K562 (cell line): ENCODE measurements around the gene CMTM4. TPM values are rescaled to one million over a fixed set of nuclear protein-coding genes. Genes with fewer than 3 reads are reported as not detected.

Experiments used
- ATAC-seq: fragments of 200-7000 bp; cut with Tn5 transposase; 3 replicates; pipeline ENCODE4 v1.9.1; 2020; ENCODE audit warnings: moderate library complexity
- BruUV-seq: library from RNA; stranded (reverse); fragments of 400-500 nt; replicated peaks from 2 replicates; lab custom pipeline; 2021; lab: Mats Ljungman, UMichigan
- CTCF ChIA-PET: fragments of 300-600 bp; formaldehyde crosslinking; extraction: SDS; loops from one replicate; lab custom pipeline; 2021; ENCODE audit warnings: low intra/inter-chr PET ratio; lab: Yijun Ruan, JAX
- POLR2A ChIA-PET: fragments of 300-600, 350-650 bp; sonication (Branson Sonifier 250); formaldehyde crosslinking; extraction: SDS; loops from one replicate; lab custom pipeline; 2021; ENCODE audit warnings: antibody characterized with exemption, inconsistent platforms; lab: Yijun Ruan, JAX
- DNase-seq, 4 experiments: peaks; one replicate each; pipeline versions ENCODE4 v3.0.0 to v3.0.0-alpha.2; 2011 to 2018; ENCODE audit warnings: low spot score in 3 of 4, mixed read lengths in 3 of 4; ENCODE audit errors: extremely low read depth in 1 of 4
- FAIRE-seq: peaks from 2 replicates; lab custom pipeline; 2011; peaks lifted over from hg19 to GRCh38; lab: Jason Lieb, UNC
- H2AFZ ChIP-seq: 2 replicates; pipeline ENCODE4 v1.6.0; 2011; ENCODE audit warnings: low read depth, low read length, control low read depth, inconsistent platforms
- H3K27ac ChIP-seq: fragments of 200-600 bp; 3 replicates; pipeline ENCODE4 v1.8.0; 2011; ENCODE audit warnings: low read depth, mild to moderate bottlenecking, control low read depth, inconsistent platforms, low read length, moderate library complexity, mixed read lengths; ENCODE audit errors: extremely low read depth
- H3K27me3 ChIP-seq, 2 experiments: fragments of 300-600 bp in 1 of 2; 2 replicates in 1 of 2; 3 replicates in 1 of 2; pipeline versions ENCODE4 v1.6.0 to v1.8.0; 2011; ENCODE audit warnings: inconsistent platforms in 2 of 2, low read length in 2 of 2, mild to moderate bottlenecking in 1 of 2, mixed read lengths in 1 of 2, moderate library complexity in 1 of 2; ENCODE audit not compliant: control insufficient read depth in 2 of 2, insufficient read depth in 2 of 2
- H3K36me3 ChIP-seq: fragments of 300-600 bp; 3 replicates; pipeline ENCODE4 v1.8.0; 2011; ENCODE audit warnings: mild to moderate bottlenecking, low read length, inconsistent platforms; ENCODE audit not compliant: control insufficient read depth, insufficient read depth
- H3K4me1 ChIP-seq, 2 experiments: fragments of 200-600 bp in 1 of 2; replicated peaks in 1 of 2; 2 replicates in 1 of 2; 3 replicates in 1 of 2; pipeline versions ENCODE4 v1.5.1 to v1.8.0; 2011; ENCODE audit warnings: inconsistent platforms in 2 of 2, low read length in 2 of 2, mild to moderate bottlenecking in 1 of 2, mixed read lengths in 1 of 2, moderate library complexity in 1 of 2; ENCODE audit not compliant: control insufficient read depth in 2 of 2, insufficient read depth in 2 of 2
- H3K4me2 ChIP-seq: 2 replicates; pipeline ENCODE4 v1.6.1; 2011; ENCODE audit warnings: low read length, control low read depth, inconsistent platforms, mixed read lengths; ENCODE audit not compliant: insufficient read depth
- H3K4me3 ChIP-seq: fragments of 200-600 bp; sonication (generic), shearing (Covaris generic); 2 replicates; pipeline ENCODE4 v1.5.1; 2016; ENCODE audit warnings: control low read depth, inconsistent platforms
- H3K79me2 ChIP-seq: fragments of 200-600 bp; 3 replicates; pipeline ENCODE4 v1.8.0; 2011; ENCODE audit warnings: low read length, inconsistent platforms; ENCODE audit not compliant: control insufficient read depth, insufficient read depth
- H3K9ac ChIP-seq, 2 experiments: 2 replicates each; pipeline versions ENCODE4 v1.6.0 to v1.6.1; 2011; ENCODE audit warnings: low read depth in 2 of 2, low read length in 2 of 2, control low read depth in 1 of 2, inconsistent platforms in 1 of 2, mild to moderate bottlenecking in 1 of 2, mixed read lengths in 1 of 2; ENCODE audit not compliant: insufficient read depth in 1 of 2
- H3K9me1 ChIP-seq: one replicate; pipeline ENCODE4 v1.6.0; 2011; ENCODE audit warnings: inconsistent platforms, mild to moderate bottlenecking, low read length, moderate library complexity; ENCODE audit not compliant: control insufficient read depth, insufficient read depth
- H3K9me3 ChIP-seq: replicated peaks from 2 replicates; pipeline ENCODE4 v1.5.1; 2011; ENCODE audit warnings: low read depth, low read length, inconsistent platforms; ENCODE audit not compliant: control insufficient read depth, insufficient read depth
- H4K20me1 ChIP-seq: replicated peaks from 2 replicates; pipeline ENCODE4 v1.6.1; 2011; ENCODE audit warnings: low read length, inconsistent platforms, mixed read lengths; ENCODE audit not compliant: control insufficient read depth, insufficient read depth
- BACH1 ChIP-seq: fragments of 200-800 bp; sonication (Bioruptor generic); IDR thresholded peaks from 2 replicates; pipeline ENCODE4 v1.6.1; 2016; ENCODE audit warnings: missing genetic modification characterization, missing compliant biosample characterization
- GATAD2A ChIP-seq: fragments of 450-650 bp; IDR thresholded peaks from 2 replicates; pipeline ENCODE4 v1.6.1; 2017
- HDAC3 ChIP-seq: fragments of 450-650 bp; IDR thresholded peaks from 2 replicates; pipeline ENCODE4 v1.6.1; 2018; ENCODE audit warnings: borderline replicate concordance, mild to moderate bottlenecking, moderate library complexity; ENCODE audit not compliant: partially characterized antibody
- HSF4 ChIP-seq: fragments of 250-450 bp; sonication (Bioruptor Pico); IDR thresholded peaks from 2 replicates; pipeline ENCODE4 v2.1.2; 2022; ENCODE audit warnings: mild to moderate bottlenecking, moderate library complexity, borderline replicate concordance
- MAFF ChIP-seq: IDR thresholded peaks from 2 replicates; pipeline ENCODE4 v1.6.1; 2012; ENCODE audit warnings: low read length, improper control_type of control experiment
- MLX ChIP-seq, 2 experiments: fragments of 450-650 bp in 1 of 2; sonication (generic) in 1 of 2; formaldehyde crosslinking; conservative IDR thresholded peaks; 2 replicates each; pipeline versions ENCODE4 v1.4.0 to v1.8.1; 2020 to 2022; ENCODE audit warnings: mild to moderate bottlenecking in 1 of 2, missing genetic modification reagents in 1 of 2
- NFIX ChIP-seq: fragments of 250-450 bp; sonication (Bioruptor Pico); IDR thresholded peaks from 2 replicates; pipeline ENCODE4 v1.4.0; 2020; ENCODE audit warnings: low read depth, mild to moderate bottlenecking, moderate library complexity
- NRF1 ChIP-seq, 2 experiments: fragments of 450-650 bp; IDR thresholded peaks in 1 of 2; conservative IDR thresholded peaks in 1 of 2; 2 replicates each; pipeline ENCODE4 v1.6.1; 2014; ENCODE audit warnings: mild to moderate bottlenecking in 2 of 2
- SMAD3 ChIP-seq: fragments of 450-650 bp; formaldehyde crosslinking; conservative IDR thresholded peaks from 2 replicates; pipeline ENCODE4 v1.4.0; 2020; ENCODE audit warnings: mild to moderate bottlenecking
- VEZF1 ChIP-seq: fragments of 200-800 bp; sonication (Bioruptor generic); IDR thresholded peaks from 2 replicates; pipeline ENCODE4 v1.6.1; 2017; ENCODE audit warnings: missing genetic modification characterization, missing compliant biosample characterization
- ZBTB1 ChIP-seq: sonication (generic); formaldehyde crosslinking; IDR thresholded peaks from 2 replicates; pipeline ENCODE4 v1.8.1; 2023; ENCODE audit warnings: missing genetic modification reagents, low read depth, mild to moderate bottlenecking, borderline replicate concordance
- ZNF551 ChIP-seq: fragments of 250-450 bp; sonication (Bioruptor Pico); IDR thresholded peaks from 2 replicates; pipeline ENCODE4 v1.5.0; 2021; ENCODE audit warnings: mild to moderate bottlenecking, moderate library complexity
- ZNF695 ChIP-seq: fragments of 450-650 bp; formaldehyde crosslinking; IDR thresholded peaks from 2 replicates; pipeline ENCODE4 v1.4.0; 2020; ENCODE audit warnings: mild to moderate bottlenecking, moderate library complexity
- ZNF830 ChIP-seq: fragments of 250-450 bp; sonication (Bioruptor Pico); IDR thresholded peaks from 2 replicates; pipeline ENCODE4 v1.5.0; 2021; ENCODE audit warnings: mild to moderate bottlenecking
- WGBS: fragments of 100-300 bp; shearing (Covaris generic); methylation state at CpG from one replicate; pipeline ENCODE4 v1.1.6; 2016; ENCODE audit warnings: low coverage, mixed read lengths; ENCODE audit not compliant: insufficient coverage; ENCODE audit errors: missing lambda C conversion rate; 5-methylcytosine and 5-hydroxymethylcytosine counted together
- in situ Hi-C: fragments of 300-500 bp; cut with MboI; formaldehyde crosslinking; loops from 4 replicates; pipeline ENCODE4 v1.15.0; 2018; ENCODE audit warnings: inconsistent platforms, mixed read lengths
- intact Hi-C: fragments of 100-400 bp; cut with micrococcal nuclease; formaldehyde crosslinking; loops from 2 replicates; pipeline ENCODE4 v1.14.2; 2022
- polyA plus RNA-seq, 8 experiments: library from polyadenylated mRNA; depleted of rRNA in 4 of 8; stranded (reverse) in 5 of 8; unstranded in 3 of 8; fragments of >200 nt; fragmentation: Nextera tagmentation in 2 of 8; fragmentation: Illumina TruSeq in 1 of 8; extraction: Ambion mirVana in 2 of 8; extraction: Trizol in 1 of 8; gene quantifications; 2 replicates each; pipeline versions ENCODE4 v1.2.1 to v1.2.3, GENCODE V29; 2011 to 2014; ENCODE audit warnings: inconsistent platforms in 1 of 8, missing spikeins in 1 of 8
- total RNA-seq, 7 experiments: library from RNA; depleted of rRNA in 6 of 7; stranded (reverse); fragments of >200 nt in 6 of 7; fragmentation: Illumina TruSeq in 2 of 7; extraction: Trizol in 2 of 7; gene quantifications; 2 replicates each; pipeline versions ENCODE4 v1.2.1 to v1.2.3, GENCODE V29; 2011 to 2021; ENCODE audit warnings: low replicate concordance in 1 of 7

CMTM4 gene
- total and polyA plus RNA-seq, 9 of the 15 experiments (the other 6 are each of a cell fraction or from before 2014, with no cell fraction given) = 2.0 to 21.3 (median 12.5) TPM

- no peak for FAIRE-seq
- WGBS = 65% methylated on average over 4 of the region's 5 CpGs
- H3K36me3 ChIP-seq = no peaks in the 10 kb centered on the region
- H3K9ac ChIP-seq = no peak overlapping the region
- no peaks in the 10 kb centered on the region; the same call in 1 of the 2 replicates for H3K9me3 ChIP-seq
- no peaks in the 10 kb centered on the region for H3K27me3 ChIP-seq
- CTCF ChIA-PET = no interaction called here
- no peak for ATAC-seq
- no peak for DNase-seq
- H3K4me1 ChIP-seq = peaks cover 14 to 37% of the 10 kb centered on the region in 2 experiments
- POLR2A ChIA-PET = interaction anchor here (0.7 kb wide), 1 partner anchor 107 kb away, joined by 3 read pairs; no protein-coding TSS in a partner anchor
- in situ Hi-C loops = no loop called here
- no TSS peak for BruUV-seq
- no peak overlapping the region for H2AFZ ChIP-seq
- H4K20me1 ChIP-seq = no peaks in the 10 kb centered on the region
- H3K79me2 ChIP-seq = peaks cover 17% of the 10 kb centered on the region
- TF ChIP-seq SMAD3 = no peak
- no peak for TF ChIP-seq HDAC3
- TF ChIP-seq HSF4 (CRISPR knock-in tag) = no peak
- no peak for TF ChIP-seq ZNF830 (CRISPR knock-in tag)
- no peak for TF ChIP-seq VEZF1 (CRISPR knock-in tag)
- no peak for TF ChIP-seq NFIX (CRISPR knock-in tag)
- TF ChIP-seq MLX (CRISPR knock-in tag; conservative IDR thresholded peaks at IDR 0.05) = no peak
- TF ChIP-seq ZBTB1 (CRISPR knock-in tag) = no peak
- no peak for TF ChIP-seq ZNF551 (CRISPR knock-in tag)
- no peak for TF ChIP-seq NRF1 (conservative IDR thresholded peaks at IDR 0.05 in 1 of 2, IDR thresholded peaks at IDR 0.05 in 1 of 2)
- no peak for TF ChIP-seq BACH1 (tag)
- no peak for TF ChIP-seq MAFF
- no peak for TF ChIP-seq ZNF695 (CRISPR knock-in tag)
- TF ChIP-seq GATAD2A = no peak
- no peak overlapping the region for H3K4me2 ChIP-seq
- H3K27ac ChIP-seq = no peak overlapping the region
- intact Hi-C loops = no loop called here
- H3K9me1 ChIP-seq = no peaks in the 10 kb centered on the region
- H3K4me3 ChIP-seq = no peak overlapping the region
Measured at GRCh38 chr16:66601471-66601870, 95.1 kb downstream of the CMTM4 start.
